HG02970 (cell line): ENCODE measurements around the gene AGK.
"Not testable (repeated sequence)": the region's sequence is repeated elsewhere in the genome, so short reads cannot be mapped to it uniquely, and the experiment has no call there.

Experiments
- ATAC-seq: cut with Tn5 transposase; IDR thresholded peaks from one replicate; pipeline ENCODE4 v1.9.1; 2021; ENCODE audit warnings: mild to moderate bottlenecking, moderate library complexity, moderate number of reproducible peaks; ENCODE audit not compliant: unreplicated experiment, low FRiP score

The AGK gene

DNA sequence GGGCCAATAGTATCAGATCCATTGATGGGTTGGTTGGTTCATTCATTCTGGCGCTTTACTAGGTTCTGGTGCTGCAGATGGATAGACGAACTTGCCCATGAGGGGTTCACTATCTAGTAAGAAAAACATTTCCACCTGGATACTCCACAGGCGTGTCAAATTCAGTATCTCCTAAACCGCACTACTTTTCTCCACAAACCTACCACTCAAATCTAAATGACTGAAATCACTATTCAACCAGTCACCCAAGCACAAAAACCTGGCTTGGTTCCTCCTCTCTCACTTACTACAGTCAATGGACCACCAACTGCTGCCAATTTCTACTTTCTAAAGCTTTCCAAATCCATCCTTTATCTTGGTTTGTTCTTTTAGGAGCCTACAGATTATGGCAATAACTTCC is 572 bp downstream of the AGK start:
- ATAC-seq = no peak

DNA sequence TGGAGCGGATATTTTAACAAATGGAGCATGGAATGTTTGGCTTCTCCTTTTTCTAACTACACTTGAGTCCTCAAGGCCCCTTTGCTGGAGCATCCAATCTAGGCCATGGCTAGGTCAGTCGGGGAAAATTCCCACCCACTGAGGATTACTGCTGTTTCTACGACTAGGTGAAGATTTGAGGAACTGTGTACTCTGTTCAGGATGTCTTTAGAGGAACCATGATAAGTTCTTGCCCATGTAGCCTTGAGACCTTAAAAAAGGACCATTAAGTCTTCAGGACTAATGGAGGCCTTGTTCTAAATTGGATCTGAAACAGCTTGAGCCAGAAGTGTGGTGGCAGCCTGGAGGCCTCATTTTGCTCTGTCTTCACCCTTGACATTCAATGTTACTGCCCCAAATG is 6.2 kb downstream of the AGK start:
- ATAC-seq = no peak

DNA sequence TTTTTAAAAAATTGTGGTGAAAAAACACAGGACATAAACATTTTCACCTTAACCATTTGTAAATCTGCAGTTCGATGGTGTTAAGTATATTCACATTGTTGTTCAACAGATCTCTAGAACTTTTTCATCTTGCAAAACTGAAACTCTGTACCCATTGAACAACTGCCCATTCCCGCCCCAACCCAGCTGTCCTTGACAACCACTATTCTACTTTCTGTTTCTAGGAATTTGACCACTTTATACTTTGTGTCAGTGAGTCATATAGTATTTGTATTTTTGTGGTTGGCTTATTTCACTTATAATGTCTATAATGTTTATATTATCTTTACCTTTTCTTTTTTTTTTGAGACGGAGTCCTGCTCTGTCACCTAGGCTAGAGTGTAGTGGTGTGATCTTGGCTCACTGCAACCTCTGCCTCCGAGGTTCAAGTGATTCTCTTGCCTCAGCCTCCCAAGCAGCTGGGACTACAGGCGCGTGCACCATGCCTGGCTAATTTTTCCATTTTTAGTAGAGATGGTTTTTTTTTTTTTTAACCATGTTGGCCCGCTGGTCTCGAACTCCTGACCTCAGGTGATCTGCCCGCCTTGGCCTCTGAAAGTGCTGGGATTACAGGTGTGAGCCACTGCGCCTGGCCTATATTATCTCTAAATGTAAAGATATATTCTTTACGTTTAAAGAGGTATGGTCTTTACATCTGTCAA is 6.8 kb downstream of the AGK start:
- ATAC-seq = not testable (repeated sequence)

DNA sequence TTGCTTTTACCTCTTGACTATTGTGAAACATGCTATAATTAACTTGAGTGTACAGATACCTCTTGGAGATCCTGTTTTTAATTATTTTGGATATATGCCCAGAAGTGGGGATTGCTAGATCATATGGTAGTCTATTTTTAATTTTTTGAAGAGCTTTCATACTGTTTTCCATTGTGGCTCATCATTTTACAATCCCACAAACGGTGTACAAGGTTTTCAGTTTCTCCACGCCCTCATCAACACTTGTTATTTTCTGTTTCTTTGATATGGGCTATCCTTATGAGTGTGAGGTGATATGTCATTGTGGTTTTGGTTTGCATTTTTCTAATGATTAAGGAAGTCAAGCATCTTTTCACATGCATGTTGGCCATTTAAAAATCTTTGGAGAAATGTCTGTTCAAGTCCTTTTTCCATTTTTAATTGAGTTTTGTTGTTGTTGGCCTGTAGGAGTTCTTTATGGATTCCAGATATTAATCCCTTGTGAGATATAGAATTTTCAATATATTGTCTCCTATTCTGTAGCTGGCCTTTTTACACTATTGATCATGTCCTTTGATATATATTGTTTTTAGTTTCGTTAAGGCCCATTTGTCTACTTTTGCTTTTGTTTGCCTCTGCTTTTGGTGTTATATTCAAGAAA is 7.5 kb downstream of the AGK start:
- ATAC-seq = no peak

DNA sequence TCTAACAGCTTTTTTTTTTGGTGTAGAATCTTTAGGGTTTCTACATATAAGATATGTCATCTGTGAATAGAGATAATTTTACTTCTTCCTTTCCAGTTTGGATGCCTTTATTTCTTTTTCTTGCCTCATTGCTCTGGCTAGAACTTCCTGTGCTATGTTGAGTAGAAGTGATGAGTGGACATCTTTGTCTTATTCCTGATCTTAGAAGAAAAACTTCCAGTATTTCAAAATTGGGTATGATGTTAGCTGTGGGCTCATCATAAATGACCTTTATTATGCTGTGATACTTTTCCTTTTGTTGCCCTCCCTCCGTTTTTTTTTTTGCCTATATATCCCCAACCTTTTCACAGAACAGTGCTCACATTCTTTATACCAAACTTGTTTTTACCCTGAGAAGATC is 8.8 kb downstream of the AGK start:
- no peak for ATAC-seq

DNA sequence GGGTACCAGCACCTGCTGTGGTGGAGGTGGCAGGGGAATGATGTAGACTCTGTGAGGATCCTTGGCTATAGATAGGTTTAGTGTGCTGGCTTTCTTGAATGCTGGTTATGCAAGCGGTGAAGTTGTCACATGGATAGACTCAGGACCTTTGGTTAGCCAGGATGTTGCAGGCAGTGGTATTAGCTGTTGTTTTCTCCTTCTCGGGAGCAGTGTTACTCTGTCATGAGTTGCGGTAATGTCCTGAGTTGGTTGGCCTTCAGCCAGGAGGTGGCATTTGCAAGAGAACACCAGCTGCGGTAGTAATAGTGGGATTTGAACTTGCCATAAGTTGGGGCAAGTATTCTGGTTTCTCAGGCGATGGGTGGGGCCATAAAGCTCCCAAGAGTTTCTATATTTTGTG is 10.8 kb downstream of the AGK start:
- no peak for ATAC-seq

DNA sequence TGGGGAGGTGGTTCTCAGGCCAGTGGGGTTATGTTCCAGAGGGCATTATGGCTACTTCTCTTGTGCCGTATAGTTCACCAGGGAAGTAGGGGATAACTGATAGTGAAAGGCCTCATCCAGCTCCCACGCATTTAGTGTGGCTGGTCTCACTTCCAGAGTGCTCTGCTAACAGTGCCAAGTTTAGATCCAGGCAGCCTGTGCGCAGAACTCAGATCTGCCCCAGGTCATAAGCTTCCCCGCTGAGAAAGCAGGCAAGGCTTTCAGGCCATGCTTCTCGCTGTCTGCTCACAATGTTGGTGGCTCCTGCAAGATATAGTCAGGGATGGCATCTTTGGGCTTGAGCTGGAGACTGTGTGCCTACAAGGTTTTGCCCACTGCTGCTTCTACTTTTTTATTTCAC is 11.3 kb downstream of the AGK start:
- ATAC-seq = no peak

DNA sequence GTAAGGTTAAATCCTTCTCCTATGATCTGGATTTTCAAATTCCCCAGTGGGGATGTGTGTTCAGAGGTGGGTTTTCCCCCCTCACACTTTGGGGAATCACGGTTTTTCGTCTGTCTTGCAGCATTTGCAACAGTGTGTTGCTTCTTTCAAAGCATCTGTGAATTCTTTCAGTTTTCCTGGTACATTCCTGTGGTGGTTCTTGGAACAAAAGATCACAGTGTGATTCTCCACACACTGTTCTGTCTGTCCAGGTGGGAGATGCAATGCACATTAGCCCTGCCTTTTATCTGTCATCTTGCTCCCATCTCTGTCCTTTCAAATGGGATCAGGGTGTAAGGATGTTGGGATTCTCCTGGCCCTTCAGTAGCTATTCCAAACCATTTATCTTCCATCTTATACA is 11.8 kb downstream of the AGK start:
- ATAC-seq = no peak

DNA sequence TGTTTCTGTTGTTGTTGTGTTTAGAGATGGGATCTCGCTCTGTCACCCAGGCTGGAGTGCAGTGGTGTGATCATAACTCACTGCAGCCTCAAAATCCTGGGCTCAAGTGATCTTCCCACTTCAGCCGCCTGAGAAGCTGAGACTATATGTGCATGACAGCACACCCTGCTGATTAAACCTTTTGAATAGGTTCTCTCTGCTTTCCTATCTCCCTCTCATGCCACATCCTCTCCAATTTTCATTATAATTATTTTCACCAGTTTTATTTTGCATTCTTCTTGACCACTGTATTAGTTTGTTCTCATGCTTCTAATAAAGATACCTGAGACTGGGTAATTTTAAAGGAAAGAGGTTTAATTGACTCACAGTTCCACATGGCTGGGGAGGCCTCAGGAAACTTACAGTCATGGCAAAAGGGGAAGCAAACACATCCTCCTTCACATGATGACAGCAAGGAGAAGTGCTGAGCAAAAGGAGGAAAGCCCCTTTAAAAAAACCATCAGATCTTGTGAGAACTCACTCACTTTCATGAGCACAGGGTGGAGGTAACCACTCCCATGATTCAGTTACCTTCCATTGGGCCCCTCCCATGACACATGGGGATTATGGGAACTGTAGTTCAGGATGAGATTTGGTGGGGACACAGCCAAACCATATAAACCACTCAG is 12.9 kb downstream of the AGK start:
- no peak for ATAC-seq

DNA sequence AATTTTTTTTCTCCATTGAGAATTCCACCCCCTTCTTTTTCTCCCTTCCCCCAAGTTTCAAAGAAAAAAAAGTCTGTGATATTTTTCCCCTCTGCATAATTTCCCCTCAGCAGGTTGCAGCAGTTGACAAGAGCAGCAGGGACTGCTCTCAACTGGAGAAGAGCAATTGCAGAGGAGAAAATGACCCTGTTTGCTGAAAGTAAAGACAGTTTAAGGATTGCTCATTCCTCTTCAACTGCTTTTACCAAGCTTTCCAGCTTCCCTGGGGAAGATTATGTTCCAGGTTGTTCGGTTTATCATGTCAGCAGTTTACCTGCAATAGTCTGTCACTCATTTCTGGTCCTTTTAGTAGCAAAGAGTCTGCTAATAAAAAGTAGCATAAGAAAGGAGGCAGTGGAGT is 16.2 kb downstream of the AGK start:
- no peak for ATAC-seq

DNA sequence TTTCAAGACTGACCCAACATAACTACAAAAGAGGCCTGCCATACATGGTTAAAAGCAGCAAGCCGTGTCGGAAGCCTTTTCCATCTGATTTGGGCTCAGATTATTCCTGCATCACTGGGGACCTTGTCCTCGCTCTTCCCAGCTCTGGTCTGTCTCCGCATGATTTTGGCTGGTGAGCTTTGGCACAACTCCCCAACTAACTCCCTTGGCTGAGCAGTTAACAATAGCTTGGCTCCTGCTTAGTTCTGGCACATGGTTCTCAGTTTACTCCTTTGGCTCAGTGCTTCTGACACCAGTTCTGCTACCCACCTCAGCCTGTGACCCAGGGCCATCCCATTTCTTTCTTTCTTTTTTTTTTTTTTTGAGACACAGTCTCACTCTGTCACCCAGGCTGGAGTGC is 17.0 kb downstream of the AGK start:
- ATAC-seq = no peak

DNA sequence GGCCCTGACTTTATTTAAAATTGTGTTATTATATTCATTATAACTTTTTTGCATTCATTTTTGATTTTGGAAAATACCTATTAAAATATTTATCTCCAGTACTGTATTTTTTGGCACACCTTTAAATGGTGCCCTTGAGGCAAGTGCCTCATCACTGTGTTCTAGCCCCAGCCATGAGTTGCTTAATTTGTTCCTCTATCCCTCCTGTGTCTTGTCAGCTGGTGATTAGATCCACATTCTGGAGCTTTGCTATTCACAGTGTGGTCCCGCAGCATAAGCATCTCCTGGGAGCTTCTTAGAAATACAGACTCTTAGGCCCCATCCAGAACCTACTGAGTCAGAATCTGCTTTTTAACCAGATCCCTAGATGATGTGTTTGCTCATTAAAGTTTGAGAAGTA is 19.8 kb downstream of the AGK start:
- ATAC-seq = no peak

DNA sequence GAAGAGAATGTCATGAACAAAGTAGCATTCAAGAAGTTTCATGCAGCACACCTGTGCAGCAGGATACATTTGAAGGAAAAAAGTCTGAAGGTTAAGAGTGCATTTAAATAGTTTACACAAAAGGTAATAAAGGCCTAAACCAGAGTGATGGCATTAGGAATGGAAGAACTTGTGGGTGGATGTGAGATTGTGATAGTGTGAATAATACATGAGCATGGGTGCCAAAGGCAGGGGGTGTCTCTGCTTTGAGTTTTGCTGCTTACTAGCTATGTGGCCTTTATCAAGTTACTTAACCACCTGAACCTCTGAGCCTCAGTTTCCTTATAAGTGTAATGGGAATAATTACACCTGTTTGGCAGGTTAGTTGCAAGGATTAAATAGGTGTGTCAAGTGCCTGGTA is 21.0 kb downstream of the AGK start:
- no peak for ATAC-seq

DNA sequence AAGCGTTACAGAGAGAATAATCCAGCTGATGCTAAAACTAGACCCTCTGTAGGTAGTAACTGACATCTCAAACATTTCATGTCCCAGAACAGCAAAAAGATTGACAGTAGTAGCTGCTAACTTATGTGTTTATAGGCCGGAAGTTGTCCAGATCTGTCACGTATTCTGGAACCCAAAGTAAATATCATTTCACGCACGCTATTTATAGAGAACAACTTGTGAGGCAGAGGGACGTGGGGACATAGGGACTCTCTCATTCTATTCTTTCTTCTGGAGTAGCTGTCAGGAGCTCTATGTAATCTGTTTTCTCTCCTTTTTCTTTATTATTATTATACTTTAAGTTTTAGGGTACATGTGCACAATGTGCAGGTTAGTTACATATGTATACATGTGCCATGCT is 22.3 kb downstream of the AGK start:
- ATAC-seq = no peak

DNA sequence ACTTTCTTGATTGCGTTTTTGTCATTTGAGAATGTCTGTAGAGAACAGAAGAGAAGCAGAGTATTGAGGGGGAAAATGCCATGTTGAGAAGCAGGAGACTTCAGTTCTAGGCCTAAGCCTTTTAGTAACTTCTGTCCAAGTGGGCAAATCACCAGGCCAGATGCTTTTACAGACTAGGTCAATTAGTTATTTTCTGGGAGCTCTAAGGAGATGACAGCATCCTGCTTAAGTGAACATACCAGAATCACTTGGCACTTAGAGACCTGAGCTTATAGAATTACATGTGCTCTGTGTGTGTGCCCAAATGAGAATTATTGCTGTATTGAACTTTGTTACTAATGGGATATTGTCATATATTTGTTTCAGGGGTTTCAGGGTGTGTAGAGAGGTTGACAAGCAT is 24.0 kb downstream of the AGK start:
- ATAC-seq = no peak

DNA sequence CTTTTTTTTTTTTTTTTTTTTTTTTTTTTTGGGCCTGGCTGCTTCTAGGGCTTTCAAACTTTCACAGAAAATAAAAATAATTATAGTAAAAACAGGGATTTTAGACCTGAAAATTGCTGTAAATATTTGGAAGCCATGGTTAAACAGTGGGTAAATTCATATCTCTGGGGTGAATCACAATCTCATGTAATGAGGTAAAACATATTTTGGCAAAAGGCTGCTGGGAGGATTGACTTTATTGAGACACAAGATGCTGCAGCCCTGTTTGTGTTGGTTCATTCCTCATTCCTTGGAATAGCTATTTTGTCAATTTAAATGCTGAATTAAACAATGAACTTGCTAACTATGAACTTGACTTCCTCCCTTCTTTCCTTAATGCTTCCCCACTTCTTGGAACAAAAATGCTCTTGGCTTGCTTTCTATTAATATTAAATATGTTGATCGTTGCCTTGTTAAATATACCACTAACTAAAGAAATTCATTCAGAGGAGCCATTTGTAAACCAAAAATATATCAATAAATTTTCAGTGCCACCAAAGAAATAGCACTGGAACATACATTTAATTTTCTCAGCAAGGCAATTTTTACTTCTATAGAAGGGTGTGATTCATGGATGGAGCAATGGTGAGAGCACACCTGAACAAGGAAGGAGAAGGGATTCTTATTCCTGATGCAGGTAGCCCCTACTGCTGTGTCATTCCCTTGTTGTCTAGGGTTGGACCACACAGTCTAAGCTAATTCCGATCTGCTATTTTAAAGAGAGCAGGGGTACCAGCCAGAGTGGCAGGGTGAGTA is 24.6 kb downstream of the AGK start:
- no peak for ATAC-seq

DNA sequence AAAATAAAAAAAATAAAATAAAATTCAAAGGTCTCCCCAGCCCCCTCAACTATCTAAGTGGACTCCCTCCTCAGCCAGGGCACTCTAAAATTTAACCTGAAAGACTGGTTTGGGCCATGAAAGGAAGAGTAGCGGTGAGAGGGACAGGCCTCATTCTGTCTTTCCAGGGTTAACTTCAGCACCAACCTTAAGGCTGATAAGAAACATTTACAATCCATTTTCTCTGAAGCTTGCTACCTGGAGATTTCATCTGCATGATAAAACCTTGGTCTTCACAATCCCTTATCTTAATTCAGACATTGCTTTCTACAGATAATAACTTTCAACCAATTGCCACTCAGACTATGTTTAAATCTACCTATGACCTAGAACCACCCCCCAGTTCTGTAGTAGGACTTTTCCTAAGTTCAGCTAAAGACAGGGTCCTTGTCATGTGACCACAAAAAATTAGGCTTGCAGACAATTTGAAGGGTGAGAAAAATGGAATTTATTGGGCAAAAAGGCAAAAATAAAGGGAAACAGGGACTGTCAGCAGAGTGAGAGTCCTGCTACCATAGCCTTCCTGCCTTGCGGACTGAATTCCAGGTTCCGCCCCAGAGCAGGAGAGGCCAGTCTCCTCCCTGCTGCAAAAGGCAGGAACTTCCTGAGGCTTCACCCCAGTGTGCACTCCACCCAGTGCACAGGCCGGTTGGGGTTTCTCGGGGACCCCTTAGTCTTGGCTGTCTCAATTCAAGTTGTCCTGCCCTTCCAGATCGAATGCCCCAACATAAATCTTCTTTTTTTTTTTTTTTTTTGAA is 26.0 kb downstream of the AGK start:
- no peak for ATAC-seq

DNA sequence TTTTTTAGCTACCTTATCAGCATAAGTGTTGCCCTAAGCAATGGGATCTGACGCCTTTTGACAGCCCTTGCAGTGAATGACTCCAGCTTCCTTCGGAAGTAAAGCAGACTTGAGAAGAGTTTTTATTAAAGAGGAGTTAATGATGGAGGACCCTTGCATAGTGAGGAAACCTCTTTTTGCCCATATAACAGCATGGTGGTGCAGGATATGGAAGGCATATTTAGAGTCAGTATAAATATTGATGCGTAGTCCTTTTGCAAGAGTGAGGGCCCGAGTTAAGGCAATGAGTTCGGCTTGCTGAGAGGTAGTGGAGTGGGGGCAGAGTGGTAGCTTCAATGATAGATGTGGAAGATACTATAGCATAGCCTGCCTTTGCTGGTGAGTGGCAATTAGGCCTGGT is 28.7 kb downstream of the AGK start:
- ATAC-seq = not testable (repeated sequence)

DNA sequence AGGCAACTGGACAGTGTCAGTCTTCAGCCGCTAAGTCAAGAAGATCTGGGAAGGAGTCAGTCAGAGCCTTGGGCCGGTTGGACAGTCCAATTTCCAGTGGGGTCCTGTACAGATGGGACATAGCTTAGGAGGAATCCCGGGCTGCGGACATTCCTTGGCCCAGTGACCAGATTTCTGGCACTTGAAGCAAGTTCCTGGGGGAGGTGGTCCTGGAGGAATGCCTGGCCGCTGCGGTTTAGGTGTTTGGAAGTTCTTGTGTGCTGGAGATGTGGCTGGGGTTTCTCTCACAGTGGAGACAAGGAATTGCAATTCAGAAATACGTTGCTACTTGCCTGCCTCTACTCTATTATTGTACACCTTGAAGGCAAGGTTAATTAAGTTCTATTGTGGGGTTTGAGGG is 30.9 kb downstream of the AGK start:
- ATAC-seq = not testable (repeated sequence)

DNA sequence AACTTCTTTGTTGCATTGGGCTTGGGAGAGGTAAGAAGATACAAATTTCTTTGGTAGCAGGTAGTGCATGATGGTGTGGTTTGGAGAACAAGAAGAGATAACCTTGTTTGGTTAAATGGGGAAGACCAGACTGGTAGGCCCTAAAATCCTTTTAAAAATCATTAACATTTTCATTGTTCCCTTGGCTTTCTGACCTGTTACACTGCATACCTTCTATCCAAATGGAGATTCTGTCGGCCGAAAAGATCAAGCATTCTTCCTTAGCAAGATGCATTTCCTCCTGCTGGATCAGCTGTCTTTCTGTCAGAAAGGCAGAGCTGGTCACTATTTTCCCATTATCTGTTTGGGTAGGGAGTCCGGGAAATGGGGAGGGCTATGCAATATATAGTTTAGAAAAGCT is 33.7 kb downstream of the AGK start:
- no peak for ATAC-seq
